ENCODE results near the gene JAGN1.
"Not testable (repeated sequence)": the region's sequence is repeated elsewhere in the genome, so short reads cannot be mapped to it uniquely, and the experiment has no call there.

JAGN1 gene

DNA sequence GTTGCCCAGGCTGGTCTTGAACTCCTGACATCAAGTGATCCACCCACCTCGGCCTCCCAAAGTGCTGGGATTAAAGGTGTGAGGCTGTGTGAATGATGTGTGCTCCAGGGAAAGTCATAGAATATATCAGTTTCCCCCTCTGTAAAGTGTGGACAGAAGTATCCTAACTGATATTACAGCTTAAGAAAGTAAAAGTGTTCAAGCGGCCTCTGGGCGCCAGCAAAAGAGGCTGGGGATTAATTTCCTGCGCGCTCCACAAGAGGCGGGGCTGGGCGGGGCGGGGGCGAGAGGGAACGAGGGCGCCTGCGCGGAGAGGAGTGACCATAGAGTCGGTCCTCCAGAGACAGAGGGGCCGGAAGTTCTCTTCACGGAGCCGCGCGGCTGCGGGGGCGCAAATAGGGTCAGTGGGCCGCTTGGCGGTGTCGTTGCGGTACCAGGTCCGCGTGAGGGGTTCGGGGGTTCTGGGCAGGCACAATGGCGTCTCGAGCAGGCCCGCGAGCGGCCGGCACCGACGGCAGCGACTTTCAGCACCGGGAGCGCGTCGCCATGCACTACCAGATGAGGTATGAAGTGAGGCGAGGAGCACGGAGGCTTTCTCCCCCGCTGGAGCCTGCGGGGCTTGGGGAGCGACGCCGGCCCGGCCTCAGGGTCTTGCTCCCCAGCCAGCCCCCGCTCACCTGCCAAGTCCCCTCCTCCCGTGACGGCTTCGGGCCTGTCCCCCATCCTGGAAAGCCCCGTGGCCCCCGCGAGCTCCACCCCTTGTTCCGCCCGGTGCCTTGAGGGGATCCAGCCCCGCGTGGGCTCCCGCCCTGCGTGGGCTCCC lies at the start of gene JAGN1:
Gene JAGN1 (plus strand): TSS at position 362 of the 823 bp plus-strand sequence. CDS start 113 bp downstream, at position 475.
- DNase-seq (ENCODE audit: low read depth), result peak; percentile 85
- peak within 1 kb of the TSS; percentile 88 for H3K4me3 ChIP-seq (ENCODE audit: low read length)
- TF ChIP-seq, protein P1, sequence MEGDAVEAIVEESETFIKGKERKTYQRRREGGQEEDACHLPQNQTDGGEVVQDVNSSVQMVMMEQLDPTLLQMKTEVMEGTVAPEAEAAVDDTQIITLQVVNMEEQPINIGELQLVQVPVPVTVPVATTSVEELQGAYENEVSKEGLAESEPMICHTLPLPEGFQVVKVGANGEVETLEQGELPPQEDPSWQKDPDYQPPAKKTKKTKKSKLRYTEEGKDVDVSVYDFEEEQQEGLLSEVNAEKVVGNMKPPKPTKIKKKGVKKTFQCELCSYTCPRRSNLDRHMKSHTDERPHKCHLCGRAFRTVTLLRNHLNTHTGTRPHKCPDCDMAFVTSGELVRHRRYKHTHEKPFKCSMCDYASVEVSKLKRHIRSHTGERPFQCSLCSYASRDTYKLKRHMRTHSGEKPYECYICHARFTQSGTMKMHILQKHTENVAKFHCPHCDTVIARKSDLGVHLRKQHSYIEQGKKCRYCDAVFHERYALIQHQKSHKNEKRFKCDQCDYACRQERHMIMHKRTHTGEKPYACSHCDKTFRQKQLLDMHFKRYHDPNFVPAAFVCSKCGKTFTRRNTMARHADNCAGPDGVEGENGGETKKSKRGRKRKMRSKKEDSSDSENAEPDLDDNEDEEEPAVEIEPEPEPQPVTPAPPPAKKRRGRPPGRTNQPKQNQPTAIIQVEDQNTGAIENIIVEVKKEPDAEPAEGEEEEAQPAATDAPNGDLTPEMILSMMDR (conservative IDR thresholded peaks at IDR 0.05; ENCODE audit: low read length), result no peak

DNA sequence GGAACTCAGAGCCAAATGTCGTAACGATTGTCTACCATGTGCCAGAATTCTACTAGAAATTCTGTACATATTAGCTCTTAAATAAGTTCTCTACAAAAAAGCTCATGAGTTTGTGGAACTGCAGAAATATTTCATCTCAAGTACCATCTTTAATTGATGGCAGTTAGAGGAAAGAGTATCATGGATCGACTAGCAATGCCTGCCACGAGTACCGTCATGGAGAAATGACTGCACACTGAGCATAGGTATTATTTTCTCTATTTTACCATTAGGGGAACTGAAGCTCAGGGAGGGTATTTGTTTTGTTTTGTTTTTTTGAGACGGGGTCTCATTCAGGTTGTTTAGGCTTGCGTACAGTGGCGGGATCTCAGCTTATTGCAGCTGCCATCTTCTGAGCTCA lies 49.4 kb upstream of the JAGN1 start:
- TF ChIP-seq, protein P1 (conservative IDR thresholded peaks at IDR 0.05; ENCODE audit: low read length), result no peak
- no peak for DNase-seq (ENCODE audit: low read depth)
- H3K4me3 ChIP-seq (ENCODE audit: low read length), result no peak overlapping the region

DNA sequence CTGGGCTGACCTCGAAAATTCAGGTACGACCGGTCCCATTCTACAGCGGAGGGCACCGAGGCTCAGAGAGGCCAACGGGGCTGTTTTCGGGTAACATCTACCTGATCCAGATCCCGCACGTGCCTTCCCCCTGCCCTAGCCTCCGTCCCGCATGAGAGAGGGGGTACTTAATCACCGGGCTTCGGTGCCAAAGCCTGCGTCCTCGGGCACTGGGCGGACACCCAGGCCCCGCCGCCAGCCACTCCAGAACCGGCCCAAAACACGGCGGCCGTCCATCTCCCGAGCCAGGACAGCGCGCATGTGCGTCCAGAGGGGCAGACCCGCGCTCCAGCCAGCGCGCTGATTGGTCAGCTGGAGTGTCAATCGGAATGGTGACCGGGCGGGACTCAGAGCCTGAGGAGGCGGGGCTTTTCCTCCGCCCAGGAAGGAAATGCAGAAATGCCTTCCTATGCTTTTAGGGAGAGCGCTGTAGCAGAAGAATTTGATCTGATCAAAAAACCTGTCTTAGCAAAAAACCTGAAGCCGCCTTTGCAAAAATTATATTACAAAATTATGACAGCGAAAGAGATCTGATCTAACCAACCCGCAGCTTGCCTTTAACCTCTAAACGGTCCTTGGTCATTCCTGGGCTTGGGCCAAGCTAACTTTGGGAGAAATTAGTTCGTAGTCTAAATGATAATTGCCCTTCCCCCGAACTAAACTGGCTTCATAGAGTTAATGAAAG lies 46.5 kb upstream of the JAGN1 start, which contains the start of gene RPUSD3:
Gene RPUSD3 (minus strand): TSS at position 294 of the 724 bp plus-strand sequence. CDS start 18 bp downstream, at position 276.
- TF ChIP-seq, protein P1 (conservative IDR thresholded peaks at IDR 0.05; ENCODE audit: low read length), result no peak
- DNase-seq (ENCODE audit: low read depth), result peak; percentile 95
- H3K4me3 ChIP-seq (ENCODE audit: low read length), result peak within 1 kb of the TSS; percentile 95

DNA sequence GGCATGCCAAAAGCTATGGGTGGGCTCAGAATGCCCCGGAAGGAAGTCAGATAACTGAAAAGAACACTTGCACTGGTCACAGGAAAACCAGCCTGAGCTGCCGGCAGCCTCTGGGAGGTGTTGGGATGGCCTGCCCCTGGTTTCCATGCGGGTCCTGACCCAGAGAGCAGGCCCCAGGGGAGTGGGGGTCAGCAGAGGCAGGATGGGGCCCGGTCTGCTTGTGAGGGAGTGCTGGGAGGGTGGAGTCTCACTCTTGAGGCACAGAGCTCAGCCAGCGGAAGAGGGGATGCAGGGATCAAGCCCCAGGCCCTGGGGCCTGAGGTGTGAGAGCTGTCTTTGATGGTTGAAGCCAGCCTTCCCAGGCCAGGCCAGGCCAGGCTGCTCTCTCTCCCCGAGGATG lies 44.2 kb upstream of the JAGN1 start:
- TF ChIP-seq, protein P1 (conservative IDR thresholded peaks at IDR 0.05; ENCODE audit: low read length), result no peak
- no peak overlapping the region for H3K4me3 ChIP-seq (ENCODE audit: low read length)
- DNase-seq (ENCODE audit: low read depth), result no peak

DNA sequence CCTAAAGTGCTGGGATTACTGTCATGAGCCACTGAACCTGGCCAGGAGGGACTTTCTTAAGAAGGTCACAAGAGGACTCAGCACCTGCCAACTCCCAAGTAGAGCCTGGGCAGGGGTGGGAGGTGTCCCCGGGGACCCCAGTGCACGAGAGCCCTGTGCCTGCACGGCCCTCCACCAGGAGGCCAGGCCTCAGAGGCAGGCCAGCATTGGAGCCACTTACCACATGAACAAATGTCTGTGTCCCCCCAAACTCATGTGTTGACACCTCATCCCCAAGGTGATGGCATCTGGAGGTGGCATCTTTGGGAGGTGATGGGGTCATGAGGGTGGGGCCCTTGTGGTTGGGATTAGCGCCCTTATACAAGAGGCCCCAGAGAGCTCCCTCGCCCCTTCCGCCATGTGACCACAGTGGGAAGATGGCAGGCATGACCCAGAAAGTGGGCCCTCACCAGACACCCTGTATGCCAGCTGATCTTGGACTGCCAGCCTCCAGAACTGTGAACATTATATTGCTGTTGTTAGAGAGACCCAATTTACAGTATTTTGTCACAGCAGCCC lies 43.4 kb upstream of the JAGN1 start:
- no peak for DNase-seq (ENCODE audit: low read depth)
- TF ChIP-seq, protein P1 (conservative IDR thresholded peaks at IDR 0.05; ENCODE audit: low read length), result no peak
- H3K4me3 ChIP-seq (ENCODE audit: low read length), result no peak overlapping the region

DNA sequence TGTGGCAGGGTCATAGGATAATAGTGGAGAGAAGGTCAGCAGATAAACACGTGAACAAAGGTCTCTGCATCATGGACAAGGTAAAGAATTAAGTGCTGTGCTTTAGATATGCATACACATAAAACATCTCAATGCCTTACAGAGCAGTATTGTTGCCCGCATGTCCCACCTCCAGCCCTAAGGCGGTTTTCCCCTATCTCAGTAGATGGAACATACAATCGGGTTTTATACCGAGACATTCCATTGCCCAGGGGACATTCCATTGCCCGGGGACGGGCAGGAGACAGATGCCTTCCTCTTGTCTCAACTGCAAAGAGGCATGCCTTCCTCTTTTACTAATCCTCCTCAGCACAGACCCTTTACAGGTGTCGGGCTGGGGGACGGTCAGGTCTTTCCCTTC lies 42.5 kb upstream of the JAGN1 start:
- not testable (repeated sequence) for DNase-seq (ENCODE audit: low read depth); H3K4me3 ChIP-seq (ENCODE audit: low read length)

DNA sequence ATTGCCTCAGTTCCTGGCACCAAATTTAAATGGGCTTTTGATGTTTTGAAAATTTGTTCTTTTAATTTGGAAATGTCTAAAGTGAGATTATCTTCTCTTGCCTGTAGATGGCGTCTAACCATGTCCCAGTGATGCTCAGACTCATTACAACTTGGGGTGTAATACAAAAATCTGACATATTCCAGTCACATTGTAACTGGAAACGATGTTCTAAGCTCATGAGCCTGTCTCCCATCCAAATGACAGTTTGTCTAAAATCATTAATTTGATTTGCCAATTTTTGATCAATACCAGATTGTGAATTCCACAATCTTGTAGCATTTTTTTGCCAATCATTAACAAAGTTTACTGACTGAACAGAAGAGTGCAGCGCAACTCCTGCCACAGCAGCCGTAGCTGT lies 41.5 kb upstream of the JAGN1 start:
- TF ChIP-seq, protein P1 (conservative IDR thresholded peaks at IDR 0.05; ENCODE audit: low read length), result peak; percentile 57
- not testable (repeated sequence) for H3K4me3 ChIP-seq (ENCODE audit: low read length)
- DNase-seq (ENCODE audit: low read depth), result peak; percentile 46

DNA sequence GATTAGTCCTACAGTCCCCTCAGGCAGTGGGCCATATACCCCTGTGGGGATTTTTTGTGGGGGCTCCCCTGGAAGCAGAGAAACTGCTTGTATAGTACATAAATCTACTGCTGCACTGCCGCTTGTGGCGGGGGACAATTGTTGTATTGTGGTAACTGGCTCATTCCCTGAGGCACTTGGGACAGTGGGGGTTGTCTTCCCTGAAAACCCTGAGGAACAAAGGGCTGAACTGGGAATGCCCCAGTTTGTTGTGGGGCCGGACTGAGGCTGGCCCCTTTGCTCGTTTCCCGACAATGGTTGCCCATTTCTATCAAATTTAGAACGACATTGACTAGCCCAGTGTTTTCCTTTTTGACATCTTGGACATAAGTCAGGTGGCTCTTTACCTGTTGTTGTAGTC lies 39.0 kb upstream of the JAGN1 start:
- not testable (repeated sequence) for H3K4me3 ChIP-seq (ENCODE audit: low read length); DNase-seq (ENCODE audit: low read depth)

DNA sequence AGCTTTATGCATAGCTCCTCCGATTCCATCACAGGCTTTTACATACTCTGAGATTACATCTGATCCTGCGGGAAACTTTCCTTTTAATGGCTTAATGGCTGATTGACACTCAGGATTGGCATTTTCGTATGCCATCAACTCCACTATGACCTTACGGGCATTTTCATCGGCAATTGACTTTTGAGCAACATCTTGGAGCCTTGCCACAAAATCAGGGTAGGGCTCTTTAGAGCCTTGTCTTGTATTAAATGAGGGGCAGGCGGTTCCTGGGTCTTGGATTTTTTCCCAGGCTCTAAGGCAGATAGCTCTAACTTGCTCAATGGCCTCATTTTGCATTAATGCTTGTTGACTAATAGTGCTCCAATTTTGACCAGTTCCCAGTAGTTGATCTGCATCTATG lies 38.5 kb upstream of the JAGN1 start:
- H3K4me3 ChIP-seq (ENCODE audit: low read length); DNase-seq (ENCODE audit: low read depth): not testable (repeated sequence)
